Measurements from ENCODE around the gene PTGDS.

DNA sequence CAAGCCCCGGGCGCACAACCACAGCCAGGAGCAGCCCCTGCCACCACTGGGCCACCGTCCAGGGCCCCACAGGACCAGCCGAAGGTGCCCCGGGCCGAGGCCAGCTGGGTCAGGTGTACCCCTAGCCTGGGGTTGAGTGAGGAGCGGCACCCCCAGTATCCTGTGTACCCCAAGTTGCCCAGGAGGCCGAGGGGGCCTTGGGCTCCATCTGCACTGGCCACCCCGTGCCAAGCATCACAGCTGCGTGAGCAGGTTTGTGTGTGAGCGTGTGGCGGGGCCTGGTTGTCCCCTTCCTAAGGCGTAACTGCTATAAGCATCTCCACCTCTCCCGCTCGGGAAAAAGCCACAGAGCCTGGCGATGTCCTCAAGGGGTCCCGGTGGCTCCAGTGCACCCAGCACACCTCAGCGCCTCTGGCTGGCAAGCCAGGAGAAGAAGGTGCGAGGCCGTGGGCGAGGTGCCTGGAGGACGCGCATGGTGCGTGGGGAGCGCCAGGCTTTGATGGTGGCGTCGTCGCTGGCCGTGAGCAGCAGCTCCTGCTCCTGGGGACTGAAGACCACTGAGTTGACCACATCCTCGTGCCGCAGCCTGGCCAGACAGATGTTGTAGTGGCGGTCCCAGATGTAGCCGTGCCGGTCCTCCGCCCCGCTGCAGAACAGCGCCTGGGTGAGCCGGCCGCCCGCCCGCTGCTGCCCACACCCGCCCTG lies 36.6 kb upstream of the PTGDS start:
- TF ChIP-seq CTCF (IDR thresholded peaks at IDR 0.05) (no peak), POLR2A (IDR thresholded peaks at IDR 0.05; ENCODE audit: low read depth) (no peak)

Data from esophagus muscularis mucosa (tissue), 3 donors.